GM12878 (cell line): ENCODE data around the gene MYH10. TPM values are rescaled to one million over a fixed set of nuclear protein-coding genes. Genes with fewer than 3 reads are reported as not detected.

Experiments used
- ATAC-seq: fragments of 200-7000 bp; cut with Tn5 transposase; 3 replicates; pipeline ENCODE4 v1.9.1; 2020; ENCODE audit warnings: mild to moderate bottlenecking, moderate library complexity
- BruUV-seq: library from RNA; stranded (reverse); fragments of 400-500 nt; replicated peaks from 2 replicates; lab custom pipeline; 2021; lab: Mats Ljungman, UMichigan
- CTCF ChIA-PET: fragments of 300-600 bp; sonication (Branson Sonifier 250); formaldehyde crosslinking; extraction: SDS; loops from one replicate; lab custom pipeline; 2021; ENCODE audit warnings: inconsistent platforms; lab: Yijun Ruan, JAX
- POLR2A ChIA-PET: fragments of 350-600 bp; formaldehyde crosslinking; extraction: SDS; loops from one replicate; lab custom pipeline; 2021; ENCODE audit warnings: inconsistent platforms; lab: Charles Lee
- RAD21 ChIA-PET: fragments of 300-600 bp; sonication (Branson Sonifier 250); formaldehyde crosslinking; loops from one replicate; lab custom pipeline; 2023; ENCODE audit warnings: antibody characterized with exemption; ENCODE audit not compliant: unreplicated experiment; lab: Charles Lee
- SMC1A ChIA-PET: fragments of 300-600 bp; sonication (Branson Sonifier 250); formaldehyde crosslinking; loops from one replicate; lab custom pipeline; 2023; ENCODE audit not compliant: unreplicated experiment, uncharacterized antibody; lab: Charles Lee
- DNase-seq: peaks from one replicate; pipeline ENCODE4 v3.0.0-alpha.2; 2011; ENCODE audit warnings: low read depth, low spot score
- FAIRE-seq: peaks from 3 replicates; lab custom pipeline; 2011; peaks lifted over from hg19 to GRCh38; lab: Jason Lieb, UNC
- H2AFZ ChIP-seq: 2 replicates; pipeline ENCODE4 v1.6.0; 2011; ENCODE audit warnings: low read depth, low read length, control low read depth; ENCODE audit not compliant: control insufficient read depth
- H3K27ac ChIP-seq: 2 replicates; pipeline ENCODE4 v1.5.1; 2011; ENCODE audit warnings: control low read depth; ENCODE audit not compliant: control insufficient read depth, insufficient read depth
- H3K27me3 ChIP-seq, 2 experiments: replicated peaks in 1 of 2; 2 replicates each; pipeline versions ENCODE4 v1.6.0 to v1.6.1; 2011; ENCODE audit warnings: low read length in 1 of 2; ENCODE audit not compliant: control insufficient read depth in 2 of 2, insufficient read depth in 2 of 2
- H3K36me3 ChIP-seq, 2 experiments: 2 replicates each; pipeline ENCODE4 v1.5.1; 2011; ENCODE audit warnings: low read length in 1 of 2; ENCODE audit not compliant: control insufficient read depth in 2 of 2, insufficient read depth in 2 of 2
- H3K4me1 ChIP-seq: 2 replicates; pipeline ENCODE4 v1.6.1; 2011; ENCODE audit warnings: mild to moderate bottlenecking, low read length, moderate library complexity, mixed read lengths; ENCODE audit not compliant: control insufficient read depth, insufficient read depth
- H3K4me2 ChIP-seq: 2 replicates; pipeline ENCODE4 v1.6.0; 2011; ENCODE audit warnings: control low read depth; ENCODE audit not compliant: control insufficient read depth, insufficient read depth
- H3K4me3 ChIP-seq: fragments of 200-600 bp; sonication (generic); 2 replicates; pipeline ENCODE4 v1.5.1; 2016
- H3K79me2 ChIP-seq: 2 replicates; pipeline ENCODE4 v1.6.0; 2011; ENCODE audit warnings: low read length; ENCODE audit not compliant: control insufficient read depth, insufficient read depth
- H3K9ac ChIP-seq: 2 replicates; pipeline ENCODE4 v1.8.0; 2011; ENCODE audit warnings: low read length, control low read depth, mixed read lengths; ENCODE audit not compliant: control insufficient read depth, insufficient read depth
- H3K9me3 ChIP-seq: replicated peaks from 3 replicates; pipeline ENCODE4 v1.5.1; 2011; ENCODE audit warnings: mild to moderate bottlenecking, low read length; ENCODE audit not compliant: control insufficient read depth, insufficient read depth
- H4K20me1 ChIP-seq: 2 replicates; pipeline ENCODE4 v1.6.0; 2011; ENCODE audit not compliant: control insufficient read depth, insufficient read depth
- BRCA1 ChIP-seq: IDR thresholded peaks from 2 replicates; pipeline ENCODE4 v1.6.1; 2011; ENCODE audit warnings: low read depth, low read length, improper control_type of control experiment
- CHD1 ChIP-seq: IDR thresholded peaks from 2 replicates; pipeline ENCODE4 v1.6.1; 2012; ENCODE audit warnings: low read depth, low read length, improper control_type of control experiment
- MLLT1 ChIP-seq: fragments of 450-650 bp; IDR thresholded peaks from 2 replicates; pipeline ENCODE4 v1.6.1; 2016; ENCODE audit warnings: mild to moderate bottlenecking
- PML ChIP-seq: IDR thresholded peaks from 2 replicates; pipeline ENCODE4 v1.6.1; 2012; ENCODE audit warnings: low read length, inconsistent platforms
- SMARCA5 ChIP-seq: fragments of 450-650 bp; IDR thresholded peaks from 2 replicates; pipeline ENCODE4 v1.6.1; 2017; ENCODE audit warnings: mild to moderate bottlenecking
- TCF3 ChIP-seq: IDR thresholded peaks from 2 replicates; pipeline ENCODE4 v1.6.1; 2012; ENCODE audit warnings: low read depth, mild to moderate bottlenecking, low read length, borderline replicate concordance; ENCODE audit not compliant: insufficient read depth
- ZBTB11 ChIP-seq: fragments of 450-650 bp; formaldehyde crosslinking; IDR thresholded peaks from 2 replicates; pipeline ENCODE4 v1.5.0; 2022; ENCODE audit warnings: mild to moderate bottlenecking, missing genetic modification characterization
- ZNF207 ChIP-seq: fragments of 450-650 bp; IDR thresholded peaks from 2 replicates; pipeline ENCODE4 v1.6.1; 2014; ENCODE audit warnings: antibody characterized with exemption, mild to moderate bottlenecking, borderline replicate concordance
- ZNF687 ChIP-seq: fragments of 450-650 bp; IDR thresholded peaks from 2 replicates; pipeline ENCODE4 v1.6.1; 2017; ENCODE audit warnings: mild to moderate bottlenecking, moderate library complexity
- WGBS: methylation state at CpG from one replicate; pipeline ENCODE4 v1.1.6; 2016; ENCODE audit warnings: low lambda C conversion rate; ENCODE audit not compliant: insufficient replicate concordance, insufficient coverage; ENCODE audit errors: missing lambda C conversion rate; 5-methylcytosine and 5-hydroxymethylcytosine counted together
- in situ Hi-C: fragments of 300-500 bp; cut with MboI; formaldehyde crosslinking; loops from 9 replicates; pipeline ENCODE4 v1.14.3; 2018; ENCODE audit warnings: mixed read lengths
- intact Hi-C: fragments of 100-400 bp; cut with micrococcal nuclease; formaldehyde crosslinking; loops from one replicate; pipeline ENCODE4 v1.14.2; 2022; ENCODE audit not compliant: unreplicated experiment
- polyA plus RNA-seq, 11 experiments: library from polyadenylated mRNA; depleted of rRNA in 4 of 11; unstranded in 6 of 11; stranded (reverse) in 5 of 11; fragments of >200 nt; fragmentation: Nextera tagmentation in 4 of 11; fragmentation: Illumina TruSeq in 1 of 11; extraction: Ambion mirVana in 4 of 11; extraction: Trizol in 1 of 11; gene quantifications; 1 replicate in 1 of 11; 2 replicates in 10 of 11; pipeline versions ENCODE4 v1.2.1 to v1.2.3, GENCODE V29; 2011 to 2016; ENCODE audit warnings: inconsistent platforms in 2 of 11, missing spikeins in 2 of 11, low read depth in 1 of 11
- total RNA-seq, 4 experiments: library from RNA; depleted of rRNA in 3 of 4; stranded (reverse); fragments of >200 nt in 3 of 4; fragmentation: Illumina TruSeq in 1 of 4; extraction: Trizol in 1 of 4; gene quantifications; 2 replicates each; pipeline versions ENCODE4 v1.2.1 to v1.2.3, GENCODE V29; 2013 to 2021

The MYH10 gene
- total and polyA plus RNA-seq, 10 of the 15 experiments (the other 5 are each of a cell fraction or from before 2014, with no cell fraction given), result 0.33 to 7.1 (median 1.0) TPM

- TF ChIP-seq ZBTB11 (CRISPR knock-in tag), result no peak
- no peak for TF ChIP-seq BRCA1
- no peak for TF ChIP-seq PML
- no peak for TF ChIP-seq TCF3
Measured at GRCh38 chr17:8436844-8437171, 193.7 kb downstream of the MYH10 start (continued).

GRCh38 chr17:8436169-8436843 is 194.2 kb downstream of the MYH10 start:
- Histone ChIP-seq H3K27me3 (no peaks in the 10 kb centered on the region), H3K4me3 (peak overlapping the region; percentile 98), H4K20me1 (no peaks in the 10 kb centered on the region; the same call in 1 of the 2 replicates), H3K9ac (peak overlapping the region; percentile 95), H3K79me2 (peaks cover 49% of the 10 kb centered on the region), H2AFZ (peak overlapping the region; percentile 73), H3K27ac (peak overlapping the region; percentile 88), H3K36me3 (no peaks in the 10 kb centered on the region), H3K4me1 (peaks cover 3% of the 10 kb centered on the region; the same call in 1 of the 2 replicates), H3K4me2 (peak overlapping the region; percentile 77), H3K9me3 (no peaks in the 10 kb centered on the region)
- RAD21 ChIA-PET, result interaction anchor here (0.8 to 1.6 kb wide), 5 partner anchors 26 to 309 kb away, joined by 3 to 8 read pairs (median 4); partner anchors contain the start of gene KRABD2
- in situ Hi-C loops (no loop called here), intact Hi-C loops (no loop called here)
- DNase-seq, result no peak
- SMC1A ChIA-PET, result interaction anchor here (0.6 to 1.5 kb wide), 9 partner anchors 9 to 562 kb away, joined by 3 to 6 read pairs (median 4); partner anchors contain the start of genes KRABD2 and PIK3R6
- ATAC-seq, result peak; percentile 77
- peak; percentile 18 for FAIRE-seq
- no TSS peak for BruUV-seq
- POLR2A ChIA-PET, result interaction anchor here (0.6 to 2.3 kb wide), 8 partner anchors 10 to 529 kb away, joined by 3 to 7 read pairs (median 4); partner anchors contain the start of genes CTC1 and PIK3R5
- CTCF ChIA-PET, result interaction anchor here (0.8 to 2.2 kb wide), 6 partner anchors 10 to 325 kb away, joined by 3 to 7 read pairs (median 4); partner anchors contain the start of gene KRABD2
- WGBS, result under 1% methylated on average over 43 of the region's 43 CpGs
- TF ChIP-seq MLLT1 (peak; percentile 30; the same call in 1 of the 2 replicates), ZNF207 (peak; percentile 92), ZNF687 (0 out of 2 replicates have a peak, but pooled peaks have one; percentile 26), SMARCA5 (0 out of 2 replicates have a peak, but pooled peaks have one; percentile 8), CHD1 (0 out of 2 replicates have a peak, but pooled peaks have one; percentile 26)
